SKM-1 treated with dmso at 0.1 percent for 144 hours (cell line): ENCODE results near the gene SFSWAP.

ENCODE experiments used
- DNase-seq: peaks from one replicate; lab custom pipeline; 2025; ENCODE audit not compliant: unreplicated experiment; lab: John Stamatoyannopoulos, UW

The SFSWAP gene

GRCh38 chr12:131784909-131785762, 74.2 kb downstream of the SFSWAP start:
- DNase-seq = no peak

- no peak for DNase-seq
Observed at GRCh38 chr12:131785763-131786330, 75.0 kb downstream of the SFSWAP start.

- DNase-seq = no peak
Observed at GRCh38 chr12:131786331-131786730, 75.4 kb downstream of the SFSWAP start.

- no peak for DNase-seq
Observed at GRCh38 chr12:131787143-131787660, 76.3 kb downstream of the SFSWAP start.

- DNase-seq = no peak
Observed at GRCh38 chr12:131788070-131788469, 77.2 kb downstream of the SFSWAP start.

GRCh38 chr12:131789638-131790037, 78.7 kb downstream of the SFSWAP start:
- DNase-seq = no peak

- no peak for DNase-seq
Observed at GRCh38 chr12:131793243-131794022, 82.5 kb downstream of the SFSWAP start.

GRCh38 chr12:131794061-131794460, 83.2 kb downstream of the SFSWAP start:
- DNase-seq = no peak

- DNase-seq = no peak
Observed at GRCh38 chr12:131794573-131794972, 83.7 kb downstream of the SFSWAP start.

- no peak for DNase-seq
Observed at GRCh38 chr12:131795064-131795463, 84.2 kb downstream of the SFSWAP start.

GRCh38 chr12:131795690-131796410, 85.0 kb downstream of the SFSWAP start:
- no peak for DNase-seq

- DNase-seq = no peak
Observed at GRCh38 chr12:131796411-131796736, 85.5 kb downstream of the SFSWAP start.

GRCh38 chr12:131796754-131797587, 86.1 kb downstream of the SFSWAP start:
- DNase-seq = no peak

- no peak for DNase-seq
Observed at GRCh38 chr12:131797588-131797934, 86.7 kb downstream of the SFSWAP start.

GRCh38 chr12:131799195-131799594, 88.3 kb downstream of the SFSWAP start:
- DNase-seq = no peak

GRCh38 chr12:131799828-131800593, 89.1 kb downstream of the SFSWAP start:
- DNase-seq = no peak

GRCh38 chr12:131800594-131801135, 89.8 kb downstream of the SFSWAP start:
- DNase-seq = no peak

- DNase-seq = no peak
Observed at GRCh38 chr12:131801254-131801866, 90.5 kb downstream of the SFSWAP start.
